ENCODE results near the gene UBE2L3.
"Not testable (repeated sequence)": the region's sequence is repeated elsewhere in the genome, so short reads cannot be mapped to it uniquely, and the experiment has no call there.

UBE2L3 gene

DNA sequence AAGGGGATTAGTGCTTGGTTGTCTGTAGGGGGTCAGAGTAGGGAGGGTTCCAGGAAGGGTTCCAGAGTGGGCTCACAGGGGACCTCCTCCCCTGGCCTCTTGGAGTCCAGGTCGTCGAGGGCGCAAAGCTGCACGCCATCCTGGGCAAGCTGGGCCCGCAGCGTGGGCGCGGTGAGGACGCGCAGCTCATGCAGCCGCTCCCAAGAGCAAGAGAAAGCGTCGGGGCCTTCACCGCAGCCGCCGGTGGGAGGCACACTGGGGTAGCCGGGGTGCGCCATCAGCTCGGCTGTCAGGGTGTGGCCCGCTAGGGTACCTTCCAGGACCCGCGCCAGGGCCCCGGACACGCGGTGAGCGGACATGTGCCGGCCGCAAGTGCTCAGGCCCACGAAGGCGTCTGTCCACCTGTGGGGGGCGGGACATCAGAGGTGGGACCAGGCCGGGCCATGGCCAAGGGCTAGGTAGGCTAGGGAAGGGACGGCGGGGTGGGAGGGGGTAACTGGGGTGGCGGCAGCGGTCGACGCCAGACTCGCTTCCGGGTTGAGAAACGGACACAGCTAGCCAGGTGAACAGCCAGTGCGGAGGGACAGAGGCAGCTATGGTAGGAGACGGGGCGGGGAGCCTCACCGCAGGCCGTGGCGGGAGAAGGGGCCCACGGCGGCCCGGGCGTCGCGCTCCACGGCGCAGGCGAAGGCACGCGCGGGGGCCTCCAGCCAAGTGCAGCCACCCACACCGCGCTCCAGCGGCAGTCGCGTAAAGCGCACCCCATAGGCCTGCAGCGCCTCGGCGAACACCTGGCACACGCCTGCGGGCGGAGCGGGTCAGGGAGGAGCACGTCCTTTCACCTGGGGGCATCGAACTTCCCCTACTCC is 61.1 kb downstream of the UBE2L3 start:
- DNase-seq (ENCODE audit: low read depth): no peak

DNA sequence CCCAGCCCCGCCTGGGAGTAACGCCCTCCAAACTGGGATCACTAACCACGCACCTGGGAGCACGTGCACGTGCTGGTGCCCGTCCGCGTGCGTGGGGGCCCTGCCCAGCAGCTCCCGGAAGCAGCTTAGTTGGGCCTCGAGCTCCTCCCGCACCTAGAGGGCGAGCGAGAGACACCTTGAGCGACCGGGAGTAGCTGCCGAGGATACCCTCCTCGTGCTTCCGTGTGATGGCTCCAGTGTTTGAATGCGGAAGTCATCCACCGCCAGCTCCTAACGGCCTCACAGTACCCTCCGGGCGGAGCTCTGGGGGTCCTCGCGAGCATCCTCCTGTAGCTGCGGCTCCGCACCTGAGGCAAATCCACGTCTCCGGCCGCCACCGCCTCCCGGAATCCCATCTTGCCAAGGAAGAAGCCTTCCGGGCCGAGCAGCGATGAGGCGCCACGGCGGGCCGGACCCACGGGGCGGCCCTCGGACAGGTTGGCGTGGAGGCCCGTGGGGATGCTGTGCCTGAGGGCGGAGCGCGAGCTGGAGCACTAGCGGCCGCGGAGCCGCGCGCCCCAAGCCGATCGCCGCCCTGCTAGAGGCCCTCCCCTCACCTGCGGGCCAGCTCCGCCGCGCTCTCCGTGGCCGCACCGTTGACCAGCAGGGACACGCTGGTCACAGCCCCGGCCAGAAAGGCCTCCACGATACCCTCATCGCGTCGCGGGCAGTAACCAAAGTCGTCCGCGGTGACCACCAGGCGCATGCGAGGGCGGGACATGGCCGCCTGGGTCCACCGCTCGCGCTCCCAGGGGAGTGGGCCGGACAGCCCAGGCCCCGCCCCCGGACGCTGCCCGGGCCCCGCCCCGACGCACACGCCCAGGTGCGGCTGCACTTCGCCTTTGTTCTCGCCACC is 62.0 kb downstream of the UBE2L3 start, which contains the start of gene YDJC:
TSS of gene YDJC (minus strand) at position 768 of the 895 bp plus-strand sequence. CDS start at position 760, 8 bp downstream.
- peak; percentile 93 for DNase-seq (ENCODE audit: low read depth)

DNA sequence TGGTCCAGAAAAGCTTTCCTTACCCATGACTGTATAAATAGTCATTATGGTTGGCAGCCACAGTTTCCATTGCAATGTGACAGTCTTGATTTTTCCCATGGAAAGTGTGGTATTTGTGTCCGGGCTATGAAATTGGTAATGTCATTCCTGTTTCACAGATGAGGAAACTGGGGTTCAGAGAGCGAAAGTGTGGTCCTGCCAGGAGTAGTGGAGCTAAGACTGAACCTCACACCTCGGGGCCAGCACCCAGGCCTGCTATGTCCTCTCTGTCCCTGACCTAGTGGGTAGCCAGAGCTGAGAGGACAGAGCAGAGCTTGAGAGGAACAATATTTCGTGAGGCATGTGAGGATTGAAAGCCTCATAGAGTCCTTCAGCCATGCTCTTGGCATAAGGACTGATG is 63.5 kb downstream of the UBE2L3 start:
- DNase-seq (ENCODE audit: low read depth): no peak

DNA sequence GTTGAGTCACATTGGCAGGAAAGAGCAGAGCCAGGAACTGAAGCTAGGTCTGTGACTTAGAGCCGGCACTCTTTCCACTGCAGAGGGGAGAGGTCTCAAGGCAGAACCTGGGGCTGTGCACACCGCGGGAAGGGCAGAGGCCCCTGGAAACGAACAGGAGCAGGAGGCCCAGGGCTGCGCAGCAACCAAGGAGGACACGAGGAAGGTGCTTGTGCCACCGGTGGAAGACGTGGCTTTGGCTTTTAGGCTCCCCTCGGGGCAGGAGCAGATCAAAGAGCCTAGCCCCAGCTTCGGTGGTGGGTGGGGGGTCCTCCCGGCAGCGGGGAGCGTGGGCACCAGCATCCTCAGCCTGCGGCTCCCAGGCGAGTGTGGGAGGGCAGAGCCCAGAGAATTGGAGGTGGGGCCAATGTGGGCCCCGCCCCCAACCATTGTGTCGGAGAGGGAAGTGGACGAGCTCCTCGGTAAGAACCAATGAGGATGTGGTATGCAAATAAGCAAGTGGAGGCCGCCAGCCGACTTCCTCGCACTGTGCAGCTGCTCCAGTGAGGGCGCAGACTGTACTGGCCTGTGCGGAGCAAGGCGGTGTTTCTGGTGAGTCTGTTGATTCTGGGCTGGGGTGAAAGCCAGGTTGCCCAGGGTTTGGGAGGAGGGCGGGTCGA is 64.9 kb downstream of the UBE2L3 start, which contains the start of gene CCDC116:
TSS of gene CCDC116 (plus strand) at position 524 of the 659 bp plus-strand sequence. CDS start 422 bp downstream, outside the sequence.
- peak; percentile 65 for DNase-seq (ENCODE audit: low read depth)

DNA sequence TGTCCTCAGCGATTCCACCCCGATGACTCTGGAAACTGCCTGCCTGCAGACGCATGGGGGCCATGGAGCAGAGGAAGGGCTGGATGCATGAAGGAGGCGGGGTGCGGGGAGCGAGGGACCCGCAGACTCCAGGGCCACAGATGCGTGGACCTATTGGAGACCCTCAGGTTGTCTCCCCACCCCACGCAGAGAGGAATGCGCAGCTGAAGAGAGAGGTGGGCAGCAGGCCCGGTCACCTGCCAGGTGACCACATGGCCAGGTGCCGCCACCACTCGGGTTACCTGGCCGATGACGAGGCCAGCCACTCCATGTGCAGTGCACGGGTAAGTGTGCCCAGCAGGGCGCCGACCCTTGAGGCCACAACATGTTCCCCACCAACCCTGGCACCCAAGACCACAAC is 65.4 kb downstream of the UBE2L3 start:
- DNase-seq (ENCODE audit: low read depth): no peak

DNA sequence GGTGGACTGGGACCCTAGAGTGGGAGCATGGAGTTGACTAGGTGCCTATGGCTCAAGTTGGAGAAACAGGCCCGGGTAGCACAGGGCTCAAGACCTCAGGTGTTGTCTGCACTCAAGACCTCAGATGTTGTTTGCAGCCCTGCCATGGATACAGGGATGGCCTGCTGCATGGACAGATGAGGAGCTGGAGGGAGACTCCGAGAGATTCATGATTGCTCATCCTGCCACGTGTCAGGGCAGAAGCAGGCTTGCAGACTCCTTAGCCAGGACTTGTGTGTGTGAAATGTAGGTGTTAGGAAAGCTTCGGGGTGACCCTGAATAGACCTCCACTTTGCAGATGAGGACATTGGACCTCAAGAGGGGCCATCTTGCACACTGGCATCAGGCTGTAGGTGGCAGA is 66.0 kb downstream of the UBE2L3 start:
- DNase-seq (ENCODE audit: low read depth): no peak

DNA sequence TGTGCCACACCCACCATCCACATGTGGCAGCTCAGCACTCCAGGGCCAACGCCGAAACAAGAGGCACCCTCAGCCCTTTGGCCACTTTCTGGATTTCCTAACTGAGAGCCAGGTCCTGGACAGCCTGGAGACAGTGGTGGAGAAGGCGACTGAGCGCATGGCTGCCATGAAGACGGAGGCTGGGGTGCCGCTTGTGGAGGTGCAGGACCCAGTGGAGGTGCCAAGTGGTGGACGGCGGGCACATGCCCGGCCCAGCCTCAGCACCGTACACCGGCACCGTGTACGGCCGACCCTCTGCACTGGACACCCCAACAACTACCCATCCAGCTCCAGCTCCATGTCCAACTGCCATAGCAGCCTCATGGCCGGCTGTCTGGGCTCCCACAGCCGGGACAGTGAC is 66.6 kb downstream of the UBE2L3 start:
- DNase-seq (ENCODE audit: low read depth): no peak

DNA sequence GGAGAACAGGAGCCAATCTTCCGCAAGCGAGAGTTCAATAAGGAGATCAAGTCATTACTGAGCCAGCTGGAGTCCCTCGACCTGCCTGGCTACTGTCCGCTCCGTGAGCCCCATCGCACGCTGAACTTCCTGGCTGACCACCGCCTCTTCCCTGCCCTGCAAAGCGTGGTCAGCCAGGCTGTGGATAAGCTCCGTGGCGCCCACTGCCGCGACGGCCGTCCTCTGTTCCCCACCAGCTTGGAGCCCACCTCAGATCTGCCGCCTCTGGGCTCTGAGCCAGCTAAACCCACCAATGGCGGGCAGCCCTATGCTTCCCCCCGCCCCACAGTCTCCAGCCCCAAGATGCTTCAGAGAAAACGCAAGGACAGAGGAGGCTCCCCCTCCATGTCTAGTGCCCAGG is 67.3 kb downstream of the UBE2L3 start:
- no peak for DNase-seq (ENCODE audit: low read depth)

DNA sequence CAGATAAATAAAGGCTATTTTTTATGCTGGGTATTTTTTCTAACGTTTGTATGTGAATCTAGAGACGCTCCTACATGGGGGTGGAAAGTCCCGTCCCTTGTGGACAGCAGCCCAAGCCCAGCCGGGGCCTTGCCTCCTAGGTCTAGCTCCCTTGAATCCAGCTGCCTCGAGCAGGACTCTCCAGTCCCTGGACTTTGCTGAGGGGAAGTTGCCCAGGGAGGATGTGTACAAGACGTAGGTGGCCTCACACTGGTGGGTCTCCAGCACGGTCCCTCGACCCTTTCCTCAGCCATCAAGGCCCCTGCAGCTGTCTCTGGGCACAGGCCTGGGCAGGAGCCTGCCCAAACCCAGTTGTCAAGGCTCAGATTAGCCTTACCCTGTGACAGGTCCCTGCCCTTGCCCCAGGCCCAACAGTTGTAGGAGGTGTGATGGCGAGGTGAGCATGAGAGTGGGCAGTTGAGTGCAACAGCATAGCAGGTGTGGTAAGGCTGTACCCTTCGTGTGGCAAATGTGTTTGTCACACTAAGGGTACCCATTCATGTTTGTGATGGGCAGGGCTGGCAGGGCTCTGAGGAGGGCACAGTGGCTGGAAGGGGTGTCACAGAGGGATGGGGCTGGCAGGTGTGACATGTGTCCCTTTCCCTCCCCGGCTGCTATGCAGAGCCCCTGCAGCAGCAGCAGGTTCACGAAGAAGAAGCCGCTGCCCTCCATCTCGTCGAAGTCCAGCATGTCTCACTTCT is 68.4 kb downstream of the UBE2L3 start:
- no peak for DNase-seq (ENCODE audit: low read depth)

DNA sequence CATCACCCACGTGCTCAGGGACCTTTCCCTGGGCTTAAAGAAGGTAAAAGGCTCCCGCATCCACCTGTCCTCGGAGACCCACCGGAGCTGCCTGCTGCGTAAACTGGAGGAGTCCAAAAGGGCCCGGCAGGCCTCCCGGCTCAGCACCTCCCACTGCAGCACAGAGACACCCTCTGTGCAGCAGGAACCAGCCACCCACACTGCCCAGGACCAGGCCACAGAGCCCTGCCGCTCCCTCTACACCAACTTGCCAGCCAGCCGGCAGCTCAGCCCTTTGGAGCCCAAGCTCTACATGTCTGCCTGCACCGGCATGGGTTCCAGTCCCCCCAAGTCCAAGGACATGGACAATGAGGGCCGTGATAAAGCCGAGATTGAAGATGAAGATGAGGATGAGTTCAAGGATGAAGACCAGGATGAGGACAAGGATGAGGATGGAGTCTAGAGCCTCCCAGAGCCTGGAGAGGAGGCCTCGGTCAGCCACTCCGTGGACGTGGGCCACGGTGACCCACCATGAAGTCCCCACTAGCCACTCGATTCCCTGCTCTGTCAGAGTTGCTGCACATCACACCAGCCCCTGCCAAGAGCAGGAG is 69.2 kb downstream of the UBE2L3 start:
- DNase-seq (ENCODE audit: low read depth): no peak

DNA sequence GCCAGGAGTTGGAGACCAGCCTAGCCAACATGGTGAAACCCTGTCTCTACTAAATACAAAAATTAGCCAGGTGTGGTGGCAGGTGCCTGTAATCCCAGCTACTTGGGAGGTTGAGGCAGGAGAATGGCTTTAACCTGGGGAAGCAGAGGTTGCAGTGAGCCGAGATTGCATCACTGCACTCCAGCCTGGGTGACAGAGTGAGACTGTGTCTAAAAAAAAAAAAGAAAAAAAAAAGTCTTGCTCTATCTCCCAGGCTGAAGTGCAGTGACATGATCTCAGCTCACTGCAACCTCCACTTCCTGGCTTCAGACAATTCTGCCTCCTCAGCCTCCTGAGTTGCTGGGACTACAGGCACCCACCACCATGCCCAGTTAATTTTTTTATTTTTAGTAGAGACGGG is 69.9 kb downstream of the UBE2L3 start:
- not testable (repeated sequence) for DNase-seq (ENCODE audit: low read depth)

DNA sequence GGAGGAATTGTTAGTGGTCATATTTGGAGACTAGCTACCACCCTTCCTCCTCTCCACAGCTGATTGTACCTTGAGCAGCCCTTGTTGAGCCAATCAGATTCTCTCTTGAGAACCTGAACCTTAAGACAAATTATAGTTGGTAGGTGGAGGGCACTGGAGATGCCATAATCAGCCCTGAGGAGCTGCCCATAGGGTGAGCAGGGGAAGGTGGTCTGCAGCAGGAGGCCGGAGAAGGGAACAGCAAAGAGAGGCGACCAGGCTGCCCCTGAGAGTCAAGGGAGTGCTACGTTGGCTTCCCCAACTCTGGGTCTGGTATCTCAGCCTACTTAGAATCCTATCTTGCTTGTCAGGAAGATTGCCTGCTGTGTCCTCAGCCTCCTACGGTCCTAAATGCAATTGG is 71.8 kb downstream of the UBE2L3 start:
- DNase-seq (ENCODE audit: low read depth): no peak

DNA sequence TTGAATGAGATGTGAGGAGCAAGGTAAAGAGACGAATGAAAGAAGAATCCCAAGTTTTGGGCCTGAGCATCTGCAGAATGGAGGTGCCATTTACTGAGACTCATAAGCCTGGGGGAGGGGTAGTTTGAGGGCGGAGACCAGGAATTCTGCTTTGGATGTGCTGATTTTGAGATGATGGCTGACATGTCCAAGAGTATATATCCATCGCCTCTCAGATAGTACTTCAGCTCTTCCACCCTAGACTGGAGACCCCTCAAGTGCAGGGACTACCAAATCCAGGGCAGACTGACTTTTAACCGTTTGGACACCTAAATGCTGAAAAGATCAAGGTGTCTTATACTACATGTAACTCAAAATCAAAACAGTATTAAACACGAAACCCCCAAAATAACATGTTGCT is 73.3 kb downstream of the UBE2L3 start:
- no peak for DNase-seq (ENCODE audit: low read depth)

DNA sequence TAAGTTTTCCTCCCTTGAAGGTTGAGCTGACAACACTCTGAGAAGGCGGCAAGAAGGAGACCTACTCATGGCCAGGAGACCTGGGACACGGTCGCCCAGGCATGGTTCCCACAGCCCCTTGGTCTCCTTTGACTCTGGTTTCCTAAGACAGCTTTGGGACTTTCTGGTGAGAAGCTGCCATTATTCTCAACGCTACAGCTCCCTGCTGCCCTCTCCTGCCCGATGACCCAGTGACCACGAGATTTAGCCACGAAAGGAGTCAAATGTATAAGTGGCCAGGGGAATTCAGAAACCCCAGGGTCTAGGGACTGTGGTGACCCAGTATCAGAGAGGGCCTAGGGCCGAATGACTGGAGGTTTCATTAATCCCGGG is 73.9 kb downstream of the UBE2L3 start:
- DNase-seq (ENCODE audit: low read depth): no peak

DNA sequence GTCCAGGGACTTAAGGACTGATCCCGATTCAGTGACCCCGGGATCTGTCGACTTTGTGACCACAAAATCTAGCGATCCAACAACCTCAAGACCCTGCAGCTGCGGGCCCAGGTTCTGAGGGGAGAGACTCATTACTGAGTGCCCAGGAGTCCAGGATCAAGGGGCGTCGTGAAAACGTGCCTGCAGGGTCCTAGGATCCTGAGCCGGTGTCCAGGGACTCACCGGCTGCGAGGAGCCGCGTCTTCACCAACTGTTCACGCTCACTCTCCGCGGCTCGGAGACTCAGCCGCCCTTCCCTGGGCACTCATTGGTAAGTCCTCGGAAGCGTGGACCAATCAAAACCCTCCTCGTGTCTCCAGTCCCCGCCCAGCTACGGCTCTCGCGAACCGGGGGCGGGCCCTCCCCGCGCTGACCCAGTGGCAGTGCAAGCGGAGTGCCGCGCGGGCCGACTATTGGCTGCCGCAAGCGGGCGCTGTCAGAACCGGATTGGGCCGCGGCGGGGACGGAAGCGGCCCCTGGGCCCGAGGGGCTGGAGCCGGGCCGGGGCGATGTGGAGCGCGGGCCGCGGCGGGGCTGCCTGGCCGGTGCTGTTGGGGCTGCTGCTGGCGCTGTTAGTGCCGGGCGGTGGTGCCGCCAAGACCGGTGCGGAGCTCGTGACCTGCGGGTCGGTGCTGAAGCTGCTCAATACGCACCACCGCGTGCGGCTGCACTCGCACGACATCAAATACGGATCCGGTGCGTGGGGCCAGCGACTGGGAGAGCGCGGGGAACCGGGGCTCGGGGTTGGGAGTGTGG is 74.5 kb downstream of the UBE2L3 start, which contains the start of gene SDF2L1:
TSS of gene SDF2L1 (plus strand) at position 514 of the 795 bp plus-strand sequence. CDS start at position 549, 35 bp downstream.
- DNase-seq (ENCODE audit: low read depth): peak; percentile 98

DNA sequence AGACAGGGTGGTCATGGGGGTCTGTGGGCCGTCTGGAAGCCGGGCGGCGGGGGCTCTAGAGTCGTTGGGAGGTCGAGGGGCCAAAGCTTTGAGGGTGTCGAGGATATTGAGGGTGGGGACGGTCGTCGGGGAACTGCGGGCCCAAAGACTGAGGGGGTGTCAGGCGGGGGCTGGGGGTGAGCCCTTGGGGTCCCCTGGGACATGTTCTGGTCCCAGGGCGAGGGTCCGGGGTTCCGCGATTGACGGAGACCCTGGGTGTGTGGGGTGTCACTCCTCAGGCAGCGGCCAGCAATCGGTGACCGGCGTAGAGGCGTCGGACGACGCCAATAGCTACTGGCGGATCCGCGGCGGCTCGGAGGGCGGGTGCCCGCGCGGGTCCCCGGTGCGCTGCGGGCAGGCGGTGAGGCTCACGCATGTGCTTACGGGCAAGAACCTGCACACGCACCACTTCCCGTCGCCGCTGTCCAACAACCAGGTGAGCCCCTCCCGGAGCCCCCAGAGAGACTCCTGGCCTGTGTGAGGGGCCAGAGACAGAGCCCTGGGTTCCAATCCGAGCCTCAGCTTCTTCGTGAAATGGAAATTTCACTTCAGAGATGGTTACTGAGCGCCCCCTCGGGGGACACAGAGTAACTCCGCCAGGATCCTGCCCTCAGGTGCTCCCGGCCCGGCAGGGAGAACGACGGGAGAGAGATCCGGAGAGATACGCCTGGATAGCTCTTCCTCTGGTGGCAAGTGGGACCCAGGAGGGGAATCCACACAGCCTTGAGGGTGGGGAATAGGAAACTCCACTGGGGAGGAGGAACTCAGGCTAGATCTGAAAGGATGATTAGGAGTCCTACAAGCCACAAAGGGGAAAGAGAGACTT is 75.3 kb downstream of the UBE2L3 start:
- peak; percentile 46 for DNase-seq (ENCODE audit: low read depth)

DNA sequence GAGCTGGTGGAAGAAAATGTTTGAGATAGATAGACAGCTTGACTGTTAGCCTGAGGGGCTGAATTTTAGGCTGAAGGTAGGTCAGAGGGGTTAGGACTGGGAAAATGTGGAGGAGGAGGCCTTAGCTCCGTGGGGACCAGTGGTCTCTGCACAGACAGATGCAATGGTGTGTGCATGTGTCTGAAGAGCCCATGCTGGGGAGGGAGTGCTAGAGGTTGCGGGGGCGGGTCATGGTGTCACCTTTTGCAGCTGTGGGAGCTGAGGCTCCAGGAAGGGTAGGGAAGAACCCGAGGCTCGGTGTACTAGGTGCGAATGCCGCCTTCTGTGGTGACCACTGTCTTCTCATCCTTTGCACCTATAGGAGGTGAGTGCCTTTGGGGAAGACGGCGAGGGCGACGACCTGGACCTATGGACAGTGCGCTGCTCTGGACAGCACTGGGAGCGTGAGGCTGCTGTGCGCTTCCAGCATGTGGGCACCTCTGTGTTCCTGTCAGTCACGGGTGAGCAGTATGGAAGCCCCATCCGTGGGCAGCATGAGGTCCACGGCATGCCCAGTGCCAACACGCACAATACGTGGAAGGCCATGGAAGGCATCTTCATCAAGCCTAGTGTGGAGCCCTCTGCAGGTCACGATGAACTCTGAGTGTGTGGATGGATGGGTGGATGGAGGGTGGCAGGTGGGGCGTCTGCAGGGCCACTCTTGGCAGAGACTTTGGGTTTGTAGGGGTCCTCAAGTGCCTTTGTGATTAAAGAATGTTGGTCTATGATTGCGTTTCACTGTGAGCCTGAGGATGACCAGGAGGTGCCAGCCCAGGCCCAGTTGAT is 76.2 kb downstream of the UBE2L3 start:
- DNase-seq (ENCODE audit: low read depth): no peak

DNA sequence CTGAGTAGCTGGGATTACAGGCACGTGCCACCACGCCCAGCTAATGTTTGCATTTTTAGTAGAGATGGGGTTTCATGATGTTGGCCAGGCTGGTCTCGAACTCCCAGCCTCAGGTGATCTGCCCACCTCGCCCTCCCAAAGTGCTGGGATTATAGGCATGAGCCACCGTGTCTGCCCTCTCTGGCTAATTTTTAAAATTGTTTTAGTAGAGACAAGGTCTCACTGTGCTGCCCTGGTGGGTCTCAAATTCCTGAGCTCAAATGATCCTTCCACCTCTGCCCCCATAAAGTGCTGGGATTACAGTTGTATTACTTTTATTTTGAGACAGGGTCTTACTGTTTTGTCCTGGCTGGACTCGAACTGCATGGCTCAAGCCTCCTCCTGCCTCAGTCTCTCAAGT is 78.0 kb downstream of the UBE2L3 start:
- DNase-seq (ENCODE audit: low read depth): not testable (repeated sequence)
